ENCODE results near the gene DNER. TPM values are rescaled to one million over a fixed set of nuclear protein-coding genes. Genes with fewer than 3 reads are reported as not detected.

Gene DNER
- total RNA-seq, 2 donors from 2014 or later: 0.11 to 0.18 TPM

GRCh38 chr2:229387866-229388265, 326.5 kb downstream of the DNER start:
- Mint-ChIP-seq H3K4me3 (no peak overlapping the region), H3K36me3 (ENCODE audit: low read depth) (no peaks in the 10 kb centered on the region), H3K27ac (no peak overlapping the region), H3K9me3 (peaks cover 40% of the 10 kb centered on the region), H3K27me3 (ENCODE audit: insufficient read depth) (no peaks in the 10 kb centered on the region), H3K4me1 (no peaks in the 10 kb centered on the region)
- TF ChIP-seq CTCF (conservative IDR thresholded peaks at IDR 0.05): no peak
- DNase-seq: no peak
- H3K27ac ChIP-seq (ENCODE audit: low read depth, low read length): no peak overlapping the region
- no peaks in the 10 kb centered on the region for H3K27me3 ChIP-seq (ENCODE audit: control insufficient read depth, insufficient read depth, low read length, poor library complexity, severe bottlenecking)
- WGBS, 2 experiments (ENCODE audit: insufficient coverage in 1 of 2, insufficient read length in 1 of 2): 92 to 94% methylated on average over 5 of the region's 5 CpGs
- H3K9ac ChIP-seq (ENCODE audit: extremely low read depth, low read length, poor library complexity, severe bottlenecking): no peak overlapping the region
- no peaks in the 10 kb centered on the region for H3K4me1 ChIP-seq (ENCODE audit: control insufficient read depth, insufficient read depth, low read length)
- no peak overlapping the region for H3K4me3 ChIP-seq (ENCODE audit: low read length)
- no peaks in the 10 kb centered on the region for H3K36me3 ChIP-seq (ENCODE audit: control insufficient read depth, insufficient read depth, low read length)
- H3K9me3 ChIP-seq (ENCODE audit: control insufficient read depth, low read length): no peaks in the 10 kb centered on the region

GRCh38 chr2:229380101-229380625, 334.2 kb downstream of the DNER start:
- H3K27ac ChIP-seq (ENCODE audit: low read depth, low read length): no peak overlapping the region
- H3K9ac ChIP-seq (ENCODE audit: extremely low read depth, low read length, poor library complexity, severe bottlenecking): no peak overlapping the region
- H3K9me3 Mint-ChIP-seq: peaks cover 32% of the 10 kb centered on the region
- no peak for TF ChIP-seq CTCF (conservative IDR thresholded peaks at IDR 0.05)
- no peak overlapping the region for H3K27ac Mint-ChIP-seq
- no peak overlapping the region for H3K4me3 Mint-ChIP-seq
- H3K27me3 Mint-ChIP-seq (ENCODE audit: insufficient read depth): no peaks in the 10 kb centered on the region
- no peaks in the 10 kb centered on the region for H3K9me3 ChIP-seq (ENCODE audit: control insufficient read depth, low read length)
- no peaks in the 10 kb centered on the region for H3K4me1 Mint-ChIP-seq
- H3K4me1 ChIP-seq (ENCODE audit: control insufficient read depth, insufficient read depth, low read length): no peaks in the 10 kb centered on the region
- H3K27me3 ChIP-seq (ENCODE audit: control insufficient read depth, insufficient read depth, low read length, poor library complexity, severe bottlenecking): no peaks in the 10 kb centered on the region
- WGBS, 2 experiments (ENCODE audit: insufficient coverage in 1 of 2, insufficient read length in 1 of 2): 90 to 100% methylated on average over 1 to 5 of the region's 5 CpGs
- H3K36me3 ChIP-seq (ENCODE audit: control insufficient read depth, insufficient read depth, low read length): no peaks in the 10 kb centered on the region
- DNase-seq: no peak
- no peaks in the 10 kb centered on the region for H3K36me3 Mint-ChIP-seq (ENCODE audit: low read depth)
- no peak overlapping the region for H3K4me3 ChIP-seq (ENCODE audit: low read length)

- 88 to 97% methylated on average over 3 of the region's 3 CpGs for WGBS, 2 experiments (ENCODE audit: insufficient coverage in 1 of 2, insufficient read length in 1 of 2)
Measured at GRCh38 chr2:229378386-229378785, 336.0 kb downstream of the DNER start.

More at GRCh38 chr2:229378386-229378785, 336.0 kb downstream of the DNER start:
- Mint-ChIP-seq H3K4me3 (no peak overlapping the region), H3K36me3 (ENCODE audit: low read depth) (no peaks in the 10 kb centered on the region), H3K4me1 (no peaks in the 10 kb centered on the region), H3K9me3 (peaks cover 19% of the 10 kb centered on the region), H3K27me3 (ENCODE audit: insufficient read depth) (no peaks in the 10 kb centered on the region), H3K27ac (no peak overlapping the region)
- Histone ChIP-seq H3K27ac (ENCODE audit: low read depth, low read length) (no peak overlapping the region), H3K4me1 (ENCODE audit: control insufficient read depth, insufficient read depth, low read length) (no peaks in the 10 kb centered on the region), H3K9ac (ENCODE audit: extremely low read depth, low read length, poor library complexity, severe bottlenecking) (no peak overlapping the region), H3K9me3 (ENCODE audit: control insufficient read depth, low read length) (no peaks in the 10 kb centered on the region), H3K27me3 (ENCODE audit: control insufficient read depth, insufficient read depth, low read length, poor library complexity, severe bottlenecking) (no peaks in the 10 kb centered on the region), H3K36me3 (ENCODE audit: control insufficient read depth, insufficient read depth, low read length) (no peaks in the 10 kb centered on the region), H3K4me3 (ENCODE audit: low read length) (no peak overlapping the region)
- no peak for TF ChIP-seq CTCF (conservative IDR thresholded peaks at IDR 0.05)
- no peak for DNase-seq
